Measurements from ENCODE around the gene TMEM135.

The TMEM135 gene

GRCh38 chr11:87037450-87038234 lies at the start of gene TMEM135:
TMEM135 (plus strand) TSS chr11:87037934; CDS start chr11:87038046, 112 bp downstream.
- peak within 1 kb of the TSS; percentile 86 for H3K4me3 ChIP-seq (ENCODE audit: low read depth, low read length, poor library complexity, severe bottlenecking)
- H3K27ac ChIP-seq (ENCODE audit: low read depth, low read length, poor library complexity, severe bottlenecking) = peak within 1 kb of the TSS; percentile 64
- H3K9me3 ChIP-seq (ENCODE audit: low read length) = no peaks in the 10 kb centered on the region
- peak within 1 kb of the TSS; percentile 87 for H3K9ac ChIP-seq (ENCODE audit: low read length)
- peak within 1 kb of the TSS; percentile 73 for H3K4me2 ChIP-seq (ENCODE audit: low read length)
- H3K27me3 ChIP-seq (ENCODE audit: insufficient read depth, low read length) = no peaks in the 10 kb centered on the region
- peaks cover 36% of the 10 kb centered on the region for H3K4me1 ChIP-seq (ENCODE audit: insufficient read depth, low read length, severe bottlenecking)
- no peaks in the 10 kb centered on the region for H4K20me1 ChIP-seq (ENCODE audit: insufficient read depth, low read length)
- H3F3A ChIP-seq (ENCODE audit: insufficient read depth, low read length) = no peaks in the 10 kb centered on the region; the same call in 1 of the 2 replicates
- TF ChIP-seq, protein P1, sequence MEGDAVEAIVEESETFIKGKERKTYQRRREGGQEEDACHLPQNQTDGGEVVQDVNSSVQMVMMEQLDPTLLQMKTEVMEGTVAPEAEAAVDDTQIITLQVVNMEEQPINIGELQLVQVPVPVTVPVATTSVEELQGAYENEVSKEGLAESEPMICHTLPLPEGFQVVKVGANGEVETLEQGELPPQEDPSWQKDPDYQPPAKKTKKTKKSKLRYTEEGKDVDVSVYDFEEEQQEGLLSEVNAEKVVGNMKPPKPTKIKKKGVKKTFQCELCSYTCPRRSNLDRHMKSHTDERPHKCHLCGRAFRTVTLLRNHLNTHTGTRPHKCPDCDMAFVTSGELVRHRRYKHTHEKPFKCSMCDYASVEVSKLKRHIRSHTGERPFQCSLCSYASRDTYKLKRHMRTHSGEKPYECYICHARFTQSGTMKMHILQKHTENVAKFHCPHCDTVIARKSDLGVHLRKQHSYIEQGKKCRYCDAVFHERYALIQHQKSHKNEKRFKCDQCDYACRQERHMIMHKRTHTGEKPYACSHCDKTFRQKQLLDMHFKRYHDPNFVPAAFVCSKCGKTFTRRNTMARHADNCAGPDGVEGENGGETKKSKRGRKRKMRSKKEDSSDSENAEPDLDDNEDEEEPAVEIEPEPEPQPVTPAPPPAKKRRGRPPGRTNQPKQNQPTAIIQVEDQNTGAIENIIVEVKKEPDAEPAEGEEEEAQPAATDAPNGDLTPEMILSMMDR (IDR thresholded peaks at IDR 0.05; ENCODE audit: low read length) = no peak; the same call in 1 of the 2 replicates
- TF ChIP-seq EZH2 (IDR thresholded peaks at IDR 0.05; ENCODE audit: borderline replicate concordance, low read length) = no peak
- H3K36me3 ChIP-seq (ENCODE audit: insufficient read depth, low read length) = peaks cover 8% of the 10 kb centered on the region; the same call in 1 of the 2 replicates
- peak within 1 kb of the TSS; percentile 92 for H2AFZ ChIP-seq (ENCODE audit: low read length)
- H3K9me2 ChIP-seq (ENCODE audit: low read depth, low read length) = no peaks in the 10 kb centered on the region
- H3K79me2 ChIP-seq (ENCODE audit: insufficient read depth, low read length) = peaks cover 20% of the 10 kb centered on the region

- H3F3A ChIP-seq (ENCODE audit: insufficient read depth, low read length) = no peaks in the 10 kb centered on the region
- H2AFZ ChIP-seq (ENCODE audit: low read length) = no peak overlapping the region
- H3K9me2 ChIP-seq (ENCODE audit: low read depth, low read length) = no peaks in the 10 kb centered on the region
- no peaks in the 10 kb centered on the region for H3K4me1 ChIP-seq (ENCODE audit: insufficient read depth, low read length, severe bottlenecking)
- H3K79me2 ChIP-seq (ENCODE audit: insufficient read depth, low read length) = no peaks in the 10 kb centered on the region
- H3K9me3 ChIP-seq (ENCODE audit: low read length) = no peaks in the 10 kb centered on the region
- H3K27ac ChIP-seq (ENCODE audit: low read depth, low read length, poor library complexity, severe bottlenecking) = no peak overlapping the region
- TF ChIP-seq, protein P1 (IDR thresholded peaks at IDR 0.05; ENCODE audit: low read length) = no peak
- no peak for TF ChIP-seq EZH2 (IDR thresholded peaks at IDR 0.05; ENCODE audit: borderline replicate concordance, low read length)
- no peak overlapping the region for H3K9ac ChIP-seq (ENCODE audit: low read length)
- no peaks in the 10 kb centered on the region for H3K27me3 ChIP-seq (ENCODE audit: insufficient read depth, low read length)
- H3K4me3 ChIP-seq (ENCODE audit: low read depth, low read length, poor library complexity, severe bottlenecking) = no peak overlapping the region
- H4K20me1 ChIP-seq (ENCODE audit: insufficient read depth, low read length) = no peaks in the 10 kb centered on the region
- no peaks in the 10 kb centered on the region for H3K36me3 ChIP-seq (ENCODE audit: insufficient read depth, low read length)
- H3K4me2 ChIP-seq (ENCODE audit: low read length) = no peak overlapping the region
Measured at GRCh38 chr11:86988351-86988881, 49.3 kb upstream of the TMEM135 start.

DNA sequence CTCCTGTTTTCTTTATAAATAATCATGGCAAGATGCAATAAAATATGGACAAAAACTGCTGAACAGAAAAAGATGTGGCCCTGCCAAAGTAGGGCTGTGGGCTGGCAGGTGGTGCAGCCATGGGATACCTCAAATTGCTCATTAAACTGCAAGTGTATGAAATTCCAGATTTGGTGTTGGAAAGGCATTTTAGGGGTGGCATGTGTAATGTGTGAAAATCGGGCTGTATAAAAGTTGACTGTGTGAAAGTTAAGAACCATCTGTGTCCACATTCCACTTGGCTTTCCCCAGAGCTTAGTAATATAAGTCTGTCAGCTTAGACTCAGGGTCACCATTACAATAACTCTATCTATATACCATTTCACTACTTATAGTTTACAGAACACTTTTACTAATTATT lies 47.7 kb upstream of the TMEM135 start:
- Histone ChIP-seq H3K4me1 (ENCODE audit: insufficient read depth, low read length, severe bottlenecking) (no peaks in the 10 kb centered on the region), H2AFZ (ENCODE audit: low read length) (no peak overlapping the region), H3K9me3 (ENCODE audit: low read length) (no peaks in the 10 kb centered on the region), H3F3A (ENCODE audit: insufficient read depth, low read length) (no peaks in the 10 kb centered on the region), H3K27me3 (ENCODE audit: insufficient read depth, low read length) (no peaks in the 10 kb centered on the region), H3K9ac (ENCODE audit: low read length) (no peak overlapping the region), H3K27ac (ENCODE audit: low read depth, low read length, poor library complexity, severe bottlenecking) (no peak overlapping the region), H3K79me2 (ENCODE audit: insufficient read depth, low read length) (no peaks in the 10 kb centered on the region), H3K36me3 (ENCODE audit: insufficient read depth, low read length) (no peaks in the 10 kb centered on the region), H3K4me2 (ENCODE audit: low read length) (no peak overlapping the region), H3K4me3 (ENCODE audit: low read depth, low read length, poor library complexity, severe bottlenecking) (no peak overlapping the region), H4K20me1 (ENCODE audit: insufficient read depth, low read length) (no peaks in the 10 kb centered on the region), H3K9me2 (ENCODE audit: low read depth, low read length) (no peaks in the 10 kb centered on the region)
- TF ChIP-seq EZH2 (IDR thresholded peaks at IDR 0.05; ENCODE audit: borderline replicate concordance, low read length) = no peak
- TF ChIP-seq, protein P1 (IDR thresholded peaks at IDR 0.05; ENCODE audit: low read length) = no peak
